ENCODE measurements around the gene LONP1. TPM values are rescaled to one million over a fixed set of nuclear protein-coding genes. Genes with fewer than 3 reads are reported as not detected.

The LONP1 gene
- total RNA-seq, 4 donors from 2014 or later = 39.9 to 134 (median 44.1) TPM

GRCh38 chr19:5711713-5712161 lies 8.2 kb downstream of the LONP1 start:
- H3K27me3 ChIP-seq = no peaks in the 10 kb centered on the region
- H3K27ac ChIP-seq = no peak overlapping the region
- no peak for DNase-seq
- no peaks in the 10 kb centered on the region for H3K36me3 ChIP-seq
- no peaks in the 10 kb centered on the region for H3K4me1 ChIP-seq
- no peak overlapping the region for H3K4me3 ChIP-seq
- intact Hi-C loops (cut with DNase I; ENCODE audit: low total_unique reads) = no loop called here
- H3K9me3 ChIP-seq = no peaks in the 10 kb centered on the region
- no peak for TF ChIP-seq POLR2A (IDR thresholded peaks at IDR 0.05)
- TF ChIP-seq, protein P1, sequence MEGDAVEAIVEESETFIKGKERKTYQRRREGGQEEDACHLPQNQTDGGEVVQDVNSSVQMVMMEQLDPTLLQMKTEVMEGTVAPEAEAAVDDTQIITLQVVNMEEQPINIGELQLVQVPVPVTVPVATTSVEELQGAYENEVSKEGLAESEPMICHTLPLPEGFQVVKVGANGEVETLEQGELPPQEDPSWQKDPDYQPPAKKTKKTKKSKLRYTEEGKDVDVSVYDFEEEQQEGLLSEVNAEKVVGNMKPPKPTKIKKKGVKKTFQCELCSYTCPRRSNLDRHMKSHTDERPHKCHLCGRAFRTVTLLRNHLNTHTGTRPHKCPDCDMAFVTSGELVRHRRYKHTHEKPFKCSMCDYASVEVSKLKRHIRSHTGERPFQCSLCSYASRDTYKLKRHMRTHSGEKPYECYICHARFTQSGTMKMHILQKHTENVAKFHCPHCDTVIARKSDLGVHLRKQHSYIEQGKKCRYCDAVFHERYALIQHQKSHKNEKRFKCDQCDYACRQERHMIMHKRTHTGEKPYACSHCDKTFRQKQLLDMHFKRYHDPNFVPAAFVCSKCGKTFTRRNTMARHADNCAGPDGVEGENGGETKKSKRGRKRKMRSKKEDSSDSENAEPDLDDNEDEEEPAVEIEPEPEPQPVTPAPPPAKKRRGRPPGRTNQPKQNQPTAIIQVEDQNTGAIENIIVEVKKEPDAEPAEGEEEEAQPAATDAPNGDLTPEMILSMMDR (IDR thresholded peaks at IDR 0.05) = no peak

DNA sequence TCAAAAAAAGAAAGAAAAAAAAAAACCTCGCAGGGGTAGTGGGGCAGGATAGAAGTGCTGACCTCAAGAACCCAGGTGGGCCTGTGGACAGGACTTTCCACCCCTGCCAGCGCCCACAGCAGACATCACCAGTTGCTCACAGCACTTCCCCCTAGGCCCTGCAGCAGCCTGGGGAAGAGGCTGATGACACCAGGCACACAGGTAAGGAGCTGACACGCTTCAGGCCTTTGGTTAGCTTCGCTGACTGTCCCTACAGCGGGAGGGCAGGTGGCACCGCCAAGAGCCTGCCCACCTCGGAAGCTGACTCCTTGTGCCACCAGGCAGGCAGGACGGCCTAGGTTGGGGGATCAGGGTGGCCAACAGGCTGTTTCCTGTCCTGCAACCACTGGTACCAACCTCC lies 8.9 kb downstream of the LONP1 start:
- DNase-seq = no peak
- no peaks in the 10 kb centered on the region for H3K27me3 ChIP-seq
- intact Hi-C loops (cut with DNase I; ENCODE audit: low total_unique reads) = no loop called here
- H3K36me3 ChIP-seq = no peaks in the 10 kb centered on the region
- H3K27ac ChIP-seq = no peak overlapping the region
- no peak overlapping the region for H3K4me3 ChIP-seq
- H3K4me1 ChIP-seq = no peaks in the 10 kb centered on the region
- TF ChIP-seq, protein P1 (IDR thresholded peaks at IDR 0.05) = no peak
- TF ChIP-seq POLR2A (IDR thresholded peaks at IDR 0.05) = no peak
- H3K9me3 ChIP-seq = no peaks in the 10 kb centered on the region

- H3K36me3 ChIP-seq = no peaks in the 10 kb centered on the region
- intact Hi-C loops (cut with DNase I; ENCODE audit: low total_unique reads) = no loop called here
- no peaks in the 10 kb centered on the region for H3K4me1 ChIP-seq
- H3K27me3 ChIP-seq = no peaks in the 10 kb centered on the region
- H3K27ac ChIP-seq = no peak overlapping the region
- no peak overlapping the region for H3K4me3 ChIP-seq
- TF ChIP-seq POLR2A (IDR thresholded peaks at IDR 0.05) = no peak
- TF ChIP-seq, protein P1 (IDR thresholded peaks at IDR 0.05) = no peak
- H3K9me3 ChIP-seq = no peaks in the 10 kb centered on the region
- no peak for DNase-seq
Observed at GRCh38 chr19:5707576-5708575, 12.1 kb downstream of the LONP1 start.

GRCh38 chr19:5706876-5707573 lies 12.9 kb downstream of the LONP1 start:
- H3K4me1 ChIP-seq = no peaks in the 10 kb centered on the region
- no peak for TF ChIP-seq POLR2A (IDR thresholded peaks at IDR 0.05)
- TF ChIP-seq, protein P1 (IDR thresholded peaks at IDR 0.05) = no peak
- no peak overlapping the region for H3K27ac ChIP-seq
- H3K9me3 ChIP-seq = no peaks in the 10 kb centered on the region
- no peak overlapping the region for H3K4me3 ChIP-seq
- no peaks in the 10 kb centered on the region for H3K36me3 ChIP-seq
- no peak for DNase-seq
- no peaks in the 10 kb centered on the region for H3K27me3 ChIP-seq
- intact Hi-C loops (cut with DNase I; ENCODE audit: low total_unique reads) = no loop called here

GRCh38 chr19:5705552-5705951 lies 14.4 kb downstream of the LONP1 start:
- intact Hi-C loops (cut with DNase I; ENCODE audit: low total_unique reads) = no loop called here
- H3K27me3 ChIP-seq = no peaks in the 10 kb centered on the region
- no peak for DNase-seq
- no peaks in the 10 kb centered on the region for H3K36me3 ChIP-seq
- no peaks in the 10 kb centered on the region for H3K4me1 ChIP-seq
- no peaks in the 10 kb centered on the region for H3K9me3 ChIP-seq
- no peak overlapping the region for H3K27ac ChIP-seq
- no peak overlapping the region for H3K4me3 ChIP-seq
- no peak for TF ChIP-seq POLR2A (IDR thresholded peaks at IDR 0.05)
- TF ChIP-seq, protein P1 (IDR thresholded peaks at IDR 0.05) = no peak

Data from uterus (tissue), 4 donors.